ENCODE results near the gene HRCT1. TPM values are rescaled to one million over a fixed set of nuclear protein-coding genes. Genes with fewer than 3 reads are reported as not detected.
"Not testable (repeated sequence)": the region's sequence is repeated elsewhere in the genome, so short reads cannot be mapped to it uniquely, and the experiment has no call there.

Gene HRCT1
- total and polyA plus RNA-seq, 2 experiments from 2014 or later = not detected

DNA sequence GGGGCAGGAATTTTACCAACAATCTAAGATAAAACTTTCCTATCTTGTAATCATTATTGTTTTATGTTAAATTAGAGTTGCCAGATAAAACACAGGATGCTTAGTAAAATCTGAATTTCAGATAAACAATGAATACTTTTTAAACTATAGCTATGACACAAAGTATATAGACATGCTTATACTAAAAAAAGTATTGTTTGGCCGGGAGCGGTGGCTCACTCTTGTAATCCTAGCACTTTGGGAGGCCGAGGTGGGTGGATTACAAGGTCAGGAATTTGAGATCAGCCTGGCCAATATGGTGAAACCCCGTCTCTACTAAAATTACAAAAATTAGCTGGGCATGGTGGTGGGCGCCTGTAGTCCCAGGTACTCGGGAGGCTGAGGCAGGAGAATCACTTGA is 28.1 kb downstream of the HRCT1 start:
- H3K36me3 ChIP-seq (ENCODE audit: insufficient read depth); H3K9me3 Mint-ChIP-seq; DNase-seq (ENCODE audit: low spot score); H3K79me2 ChIP-seq (replicated peaks; ENCODE audit: insufficient read depth); H3K4me3 ChIP-seq; H3K4me2 ChIP-seq; H3K27ac Mint-ChIP-seq; H3K27me3 ChIP-seq (ENCODE audit: insufficient read depth); H3K36me3 Mint-ChIP-seq (ENCODE audit: low read depth); H3K4me3 Mint-ChIP-seq; H3K27me3 Mint-ChIP-seq (ENCODE audit: insufficient read depth, low read depth, poor library complexity); H4K20me1 ChIP-seq (replicated peaks; ENCODE audit: insufficient read depth); H3K9me2 ChIP-seq (ENCODE audit: insufficient read depth); H3K4me1 Mint-ChIP-seq; ATAC-seq; H3F3A ChIP-seq (replicated peaks; ENCODE audit: low read depth); H3K4me1 ChIP-seq (ENCODE audit: insufficient read depth); H3K27ac ChIP-seq (ENCODE audit: low read depth): not testable (repeated sequence)
- H2AFZ ChIP-seq = 0 out of 2 replicates have a peak overlapping the region, but pooled peaks have one; percentile 64

DNA sequence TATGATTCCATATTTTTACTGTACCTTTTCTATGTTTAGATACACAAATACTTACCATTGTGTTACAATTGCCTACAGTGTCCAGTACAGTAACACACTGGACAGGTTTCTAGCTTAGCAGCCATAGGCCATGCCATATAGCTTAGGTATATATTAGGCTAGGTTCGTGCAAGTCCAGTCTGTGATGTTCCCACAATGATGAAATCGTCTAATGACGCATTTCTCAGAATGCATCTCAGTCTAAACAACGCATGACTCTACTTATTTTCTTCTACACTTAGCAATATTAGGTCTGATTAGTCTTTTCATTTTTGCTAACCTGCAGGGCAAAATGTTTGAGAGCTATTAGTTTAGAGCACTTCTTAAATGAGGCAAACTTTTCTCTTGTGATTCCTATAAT is 29.3 kb downstream of the HRCT1 start:
- Histone ChIP-seq H3K9me2 (ENCODE audit: insufficient read depth) (no peaks in the 10 kb centered on the region), H4K20me1 (replicated peaks; ENCODE audit: insufficient read depth) (no peaks in the 10 kb centered on the region), H3K27ac (ENCODE audit: low read depth) (no peak overlapping the region), H3F3A (replicated peaks; ENCODE audit: low read depth) (no peaks in the 10 kb centered on the region), H3K4me1 (ENCODE audit: insufficient read depth) (no peaks in the 10 kb centered on the region), H3K4me3 (no peak overlapping the region), H3K4me2 (no peak overlapping the region), H3K79me2 (replicated peaks; ENCODE audit: insufficient read depth) (no peaks in the 10 kb centered on the region), H3K27me3 (ENCODE audit: insufficient read depth) (no peaks in the 10 kb centered on the region), H3K36me3 (ENCODE audit: insufficient read depth) (no peaks in the 10 kb centered on the region), H2AFZ (no peak overlapping the region)
- Mint-ChIP-seq H3K27me3 (ENCODE audit: insufficient read depth, low read depth, poor library complexity) (no peaks in the 10 kb centered on the region), H3K4me1 (no peaks in the 10 kb centered on the region), H3K27ac (no peak overlapping the region), H3K4me3 (no peak overlapping the region), H3K9me3 (no peaks in the 10 kb centered on the region; the same call in 2 of the 3 replicates), H3K36me3 (ENCODE audit: low read depth) (no peaks in the 10 kb centered on the region)
- TF ChIP-seq JUNB (IDR thresholded peaks at IDR 0.05; ENCODE audit: unreplicated experiment) (no peak), NANOG (IDR thresholded peaks at IDR 0.05; ENCODE audit: borderline replicate concordance) (no peak)
- DNase-seq (ENCODE audit: low spot score) (no peak), ATAC-seq (no peak)

DNA sequence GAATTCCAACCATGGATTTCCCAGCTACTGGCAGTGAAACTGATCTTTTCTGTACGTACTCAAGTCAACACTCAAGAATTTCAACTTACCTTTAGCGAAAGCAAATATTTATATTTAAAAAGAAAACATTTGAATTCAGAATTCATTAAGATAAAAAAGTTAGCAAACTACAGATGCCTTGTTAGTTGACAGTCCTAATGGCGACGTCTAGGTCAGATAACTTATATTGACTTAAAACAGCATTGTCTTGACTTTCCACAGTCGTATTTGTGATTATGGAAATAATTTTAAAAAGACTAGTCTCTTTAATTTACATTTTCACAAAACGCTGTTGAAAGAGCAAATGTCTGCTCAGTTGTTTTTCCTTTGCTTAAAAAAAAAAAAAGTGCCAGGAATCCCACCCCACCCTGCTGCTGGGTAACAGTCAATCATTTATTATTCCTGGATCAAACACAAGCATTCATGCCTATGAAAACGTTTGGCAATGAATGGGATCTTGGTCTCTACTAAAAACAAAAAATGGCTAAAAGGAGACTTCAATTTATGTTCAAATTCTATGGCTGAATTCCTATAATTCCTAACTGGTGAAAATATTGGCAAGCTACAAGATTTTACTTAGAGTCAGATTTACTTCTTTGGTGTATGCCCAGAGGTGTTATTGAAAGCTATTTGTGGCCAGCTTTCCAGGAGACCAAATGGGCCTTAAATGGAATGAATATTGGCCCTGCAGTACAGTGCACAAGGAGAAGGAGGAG is 29.9 kb downstream of the HRCT1 start:
- H3K9me2 ChIP-seq (ENCODE audit: insufficient read depth) = no peaks in the 10 kb centered on the region
- Mint-ChIP-seq H3K9me3 (no peaks in the 10 kb centered on the region; the same call in 2 of the 3 replicates), H3K27ac (no peak overlapping the region), H3K27me3 (ENCODE audit: insufficient read depth, low read depth, poor library complexity) (no peaks in the 10 kb centered on the region), H3K36me3 (ENCODE audit: low read depth) (no peaks in the 10 kb centered on the region), H3K4me1 (no peaks in the 10 kb centered on the region), H3K4me3 (no peak overlapping the region)
- no peak overlapping the region for H3K4me2 ChIP-seq
- H3K79me2 ChIP-seq (replicated peaks; ENCODE audit: insufficient read depth) = no peaks in the 10 kb centered on the region
- no peak overlapping the region for H3K27ac ChIP-seq (ENCODE audit: low read depth)
- ATAC-seq (no peak), DNase-seq (ENCODE audit: low spot score) (no peak)
- no peak overlapping the region for H3K4me3 ChIP-seq
- H3K36me3 ChIP-seq (ENCODE audit: insufficient read depth) = no peaks in the 10 kb centered on the region
- H3K4me1 ChIP-seq (ENCODE audit: insufficient read depth) = no peaks in the 10 kb centered on the region
- H4K20me1 ChIP-seq (replicated peaks; ENCODE audit: insufficient read depth) = no peaks in the 10 kb centered on the region
- H3F3A ChIP-seq (replicated peaks; ENCODE audit: low read depth) = no peaks in the 10 kb centered on the region
- no peaks in the 10 kb centered on the region for H3K27me3 ChIP-seq (ENCODE audit: insufficient read depth)
- no peak overlapping the region for H2AFZ ChIP-seq
- TF ChIP-seq JUNB (IDR thresholded peaks at IDR 0.05; ENCODE audit: unreplicated experiment) (no peak), STAT1 (IDR thresholded peaks at IDR 0.05; ENCODE audit: unreplicated experiment) (no peak), EZH2 (IDR thresholded peaks at IDR 0.05; ENCODE audit: low read depth, unreplicated experiment) (no peak), POLR2AphosphoS5 (IDR thresholded peaks at IDR 0.05; ENCODE audit: low read depth) (no peak), CREB1 (CRISPR knock-in tag; IDR thresholded peaks at IDR 0.05; ENCODE audit: low read depth) (no peak), ZNF114 (CRISPR knock-in tag; IDR thresholded peaks at IDR 0.05) (no peak)
- TF ChIP-seq, protein P1, sequence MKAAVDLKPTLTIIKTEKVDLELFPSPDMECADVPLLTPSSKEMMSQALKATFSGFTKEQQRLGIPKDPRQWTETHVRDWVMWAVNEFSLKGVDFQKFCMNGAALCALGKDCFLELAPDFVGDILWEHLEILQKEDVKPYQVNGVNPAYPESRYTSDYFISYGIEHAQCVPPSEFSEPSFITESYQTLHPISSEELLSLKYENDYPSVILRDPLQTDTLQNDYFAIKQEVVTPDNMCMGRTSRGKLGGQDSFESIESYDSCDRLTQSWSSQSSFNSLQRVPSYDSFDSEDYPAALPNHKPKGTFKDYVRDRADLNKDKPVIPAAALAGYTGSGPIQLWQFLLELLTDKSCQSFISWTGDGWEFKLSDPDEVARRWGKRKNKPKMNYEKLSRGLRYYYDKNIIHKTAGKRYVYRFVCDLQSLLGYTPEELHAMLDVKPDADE (IDR thresholded peaks at IDR 0.05) = no peak
- TF ChIP-seq, protein P2, sequence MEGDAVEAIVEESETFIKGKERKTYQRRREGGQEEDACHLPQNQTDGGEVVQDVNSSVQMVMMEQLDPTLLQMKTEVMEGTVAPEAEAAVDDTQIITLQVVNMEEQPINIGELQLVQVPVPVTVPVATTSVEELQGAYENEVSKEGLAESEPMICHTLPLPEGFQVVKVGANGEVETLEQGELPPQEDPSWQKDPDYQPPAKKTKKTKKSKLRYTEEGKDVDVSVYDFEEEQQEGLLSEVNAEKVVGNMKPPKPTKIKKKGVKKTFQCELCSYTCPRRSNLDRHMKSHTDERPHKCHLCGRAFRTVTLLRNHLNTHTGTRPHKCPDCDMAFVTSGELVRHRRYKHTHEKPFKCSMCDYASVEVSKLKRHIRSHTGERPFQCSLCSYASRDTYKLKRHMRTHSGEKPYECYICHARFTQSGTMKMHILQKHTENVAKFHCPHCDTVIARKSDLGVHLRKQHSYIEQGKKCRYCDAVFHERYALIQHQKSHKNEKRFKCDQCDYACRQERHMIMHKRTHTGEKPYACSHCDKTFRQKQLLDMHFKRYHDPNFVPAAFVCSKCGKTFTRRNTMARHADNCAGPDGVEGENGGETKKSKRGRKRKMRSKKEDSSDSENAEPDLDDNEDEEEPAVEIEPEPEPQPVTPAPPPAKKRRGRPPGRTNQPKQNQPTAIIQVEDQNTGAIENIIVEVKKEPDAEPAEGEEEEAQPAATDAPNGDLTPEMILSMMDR (conservative IDR thresholded peaks at IDR 0.05; ENCODE audit: low read depth in 2 of 2) = no peak
- TF ChIP-seq, protein P3, sequence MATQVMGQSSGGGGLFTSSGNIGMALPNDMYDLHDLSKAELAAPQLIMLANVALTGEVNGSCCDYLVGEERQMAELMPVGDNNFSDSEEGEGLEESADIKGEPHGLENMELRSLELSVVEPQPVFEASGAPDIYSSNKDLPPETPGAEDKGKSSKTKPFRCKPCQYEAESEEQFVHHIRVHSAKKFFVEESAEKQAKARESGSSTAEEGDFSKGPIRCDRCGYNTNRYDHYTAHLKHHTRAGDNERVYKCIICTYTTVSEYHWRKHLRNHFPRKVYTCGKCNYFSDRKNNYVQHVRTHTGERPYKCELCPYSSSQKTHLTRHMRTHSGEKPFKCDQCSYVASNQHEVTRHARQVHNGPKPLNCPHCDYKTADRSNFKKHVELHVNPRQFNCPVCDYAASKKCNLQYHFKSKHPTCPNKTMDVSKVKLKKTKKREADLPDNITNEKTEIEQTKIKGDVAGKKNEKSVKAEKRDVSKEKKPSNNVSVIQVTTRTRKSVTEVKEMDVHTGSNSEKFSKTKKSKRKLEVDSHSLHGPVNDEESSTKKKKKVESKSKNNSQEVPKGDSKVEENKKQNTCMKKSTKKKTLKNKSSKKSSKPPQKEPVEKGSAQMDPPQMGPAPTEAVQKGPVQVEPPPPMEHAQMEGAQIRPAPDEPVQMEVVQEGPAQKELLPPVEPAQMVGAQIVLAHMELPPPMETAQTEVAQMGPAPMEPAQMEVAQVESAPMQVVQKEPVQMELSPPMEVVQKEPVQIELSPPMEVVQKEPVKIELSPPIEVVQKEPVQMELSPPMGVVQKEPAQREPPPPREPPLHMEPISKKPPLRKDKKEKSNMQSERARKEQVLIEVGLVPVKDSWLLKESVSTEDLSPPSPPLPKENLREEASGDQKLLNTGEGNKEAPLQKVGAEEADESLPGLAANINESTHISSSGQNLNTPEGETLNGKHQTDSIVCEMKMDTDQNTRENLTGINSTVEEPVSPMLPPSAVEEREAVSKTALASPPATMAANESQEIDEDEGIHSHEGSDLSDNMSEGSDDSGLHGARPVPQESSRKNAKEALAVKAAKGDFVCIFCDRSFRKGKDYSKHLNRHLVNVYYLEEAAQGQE (IDR thresholded peaks at IDR 0.05; ENCODE audit: unreplicated experiment) = no peak
